HEK293 (cell line): Measurements from ENCODE around the gene BIK.

Experiments
- CTCF ChIP-seq: fragments of 450-650 bp; formaldehyde crosslinking; IDR thresholded peaks from 2 replicates; pipeline ENCODE4 v1.5.1; 2016; ENCODE audit warnings: missing biosample characterization, missing genetic modification characterization
- REPIN1 ChIP-seq: fragments of 450-650 bp; formaldehyde crosslinking; IDR thresholded peaks from 2 replicates; pipeline ENCODE4 v1.5.1; 2017; ENCODE audit warnings: missing biosample characterization, missing genetic modification characterization, low read depth
- REST ChIP-seq: fragments of 450-650 bp; formaldehyde crosslinking; IDR thresholded peaks from 2 replicates; pipeline ENCODE4 v1.5.1; 2016; ENCODE audit warnings: missing biosample characterization, missing genetic modification characterization
- ZBTB6 ChIP-seq: fragments of 450-650 bp; formaldehyde crosslinking; IDR thresholded peaks from 2 replicates; pipeline ENCODE4 v1.5.1; 2017; ENCODE audit warnings: missing biosample characterization, missing genetic modification characterization
- ZFP37 ChIP-seq: fragments of 450-650 bp; formaldehyde crosslinking; IDR thresholded peaks from 2 replicates; pipeline ENCODE4 v1.5.1; 2016; ENCODE audit warnings: missing biosample characterization, missing genetic modification characterization
- ZNF112 ChIP-seq: fragments of 450-650 bp; formaldehyde crosslinking; IDR thresholded peaks from 2 replicates; pipeline ENCODE4 v1.5.0; 2017; ENCODE audit warnings: missing biosample characterization, missing genetic modification characterization
- ZNF146 ChIP-seq: fragments of 450-650 bp; formaldehyde crosslinking; IDR thresholded peaks from 2 replicates; pipeline ENCODE4 v1.5.1; 2016; ENCODE audit warnings: missing biosample characterization, missing genetic modification characterization
- ZNF335 ChIP-seq: fragments of 450-650 bp; formaldehyde crosslinking; conservative IDR thresholded peaks from 2 replicates; pipeline ENCODE4 v1.5.1; 2016; ENCODE audit warnings: missing biosample characterization, missing genetic modification characterization
- ZNF398 ChIP-seq: fragments of 450-650 bp; formaldehyde crosslinking; IDR thresholded peaks from 2 replicates; pipeline ENCODE4 v1.5.1; 2017; ENCODE audit warnings: missing biosample characterization, missing genetic modification characterization
- ZNF549 ChIP-seq: fragments of 450-650 bp; IDR thresholded peaks from 2 replicates; pipeline ENCODE4 v1.5.1; 2018; ENCODE audit warnings: missing biosample characterization, missing genetic modification characterization, mild to moderate bottlenecking, inconsistent platforms, moderate library complexity
- ZNF645 ChIP-seq: fragments of 450-650 bp; formaldehyde crosslinking; IDR thresholded peaks from 2 replicates; pipeline ENCODE4; 2016; ENCODE audit warnings: missing biosample characterization, missing genetic modification characterization
- ZNF701 ChIP-seq: fragments of 450-650 bp; formaldehyde crosslinking; IDR thresholded peaks from 2 replicates; pipeline ENCODE4 v1.5.1; 2016; ENCODE audit warnings: missing biosample characterization, missing genetic modification characterization
- ZSCAN5A ChIP-seq: fragments of 450-650 bp; formaldehyde crosslinking; IDR thresholded peaks from 2 replicates; pipeline ENCODE4 v1.5.1; 2016; ENCODE audit warnings: missing biosample characterization, missing genetic modification characterization

GRCh38 chr22:43167001-43167589 lies 56.5 kb downstream of the BIK start:
- TF ChIP-seq CTCF (tag by site-specific recombination) (no peak), ZNF398 (no peak), ZSCAN5A (tag by site-specific recombination) (no peak), REPIN1 (tag by site-specific recombination) (no peak), ZNF146 (tag by site-specific recombination) (no peak), ZBTB6 (tag by site-specific recombination) (no peak), ZFP37 (tag by site-specific recombination) (no peak), ZNF645 (no peak), ZNF701 (tag by site-specific recombination) (no peak), ZNF549 (no peak), ZNF335 (tag by site-specific recombination) (no peak), ZNF112 (tag by site-specific recombination) (no peak), REST (tag by site-specific recombination) (no peak)
